IPS-NIHi7 (cell line): Measurements from ENCODE around the gene AGGF1.
A peak's percentile ranks its signal among the peaks of the same experiment; 100 is the strongest.
"Not testable (repeated sequence)": the region's sequence is repeated elsewhere in the genome, so short reads cannot be mapped to it uniquely, and the experiment has no call there.

Experiments used
- DNase-seq: peaks from one replicate; pipeline ENCODE4 v3.0.0; 2012; ENCODE audit warnings: mixed read lengths; ENCODE audit errors: extremely low spot score

The AGGF1 gene

GRCh38 chr5:77030097-77031071, at the start of gene AGGF1:
Gene AGGF1 (plus strand): TSS chr5:77030404. CDS start chr5:77030767, 363 bp downstream.
- peak; percentile 92 for DNase-seq

GRCh38 chr5:76980518-76981144, 49.6 kb upstream of the AGGF1 start:
- DNase-seq, result no peak

DNA sequence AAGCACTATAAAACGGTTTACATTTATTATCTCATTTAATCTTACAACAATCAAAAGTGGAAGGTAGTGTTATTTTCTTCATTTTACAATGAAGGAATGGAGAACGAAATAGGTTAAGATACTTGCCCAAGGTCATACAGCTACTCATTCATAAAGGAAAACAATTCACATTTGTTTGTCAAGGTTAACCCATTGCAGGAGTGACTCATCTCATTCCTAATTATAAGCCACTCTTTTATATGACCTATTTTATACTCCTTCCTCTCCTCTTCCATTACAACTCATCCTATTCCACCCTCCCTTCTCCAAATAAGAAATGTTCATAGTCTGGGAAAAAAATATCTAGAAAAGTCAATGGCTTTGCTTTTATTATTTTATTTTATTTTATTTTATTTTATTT, 47.8 kb upstream of the AGGF1 start:
- no peak for DNase-seq

- DNase-seq, result no peak
These were observed 46.7 kb upstream of the AGGF1 start for GRCh38 chr5:76983468-76983867.

DNA sequence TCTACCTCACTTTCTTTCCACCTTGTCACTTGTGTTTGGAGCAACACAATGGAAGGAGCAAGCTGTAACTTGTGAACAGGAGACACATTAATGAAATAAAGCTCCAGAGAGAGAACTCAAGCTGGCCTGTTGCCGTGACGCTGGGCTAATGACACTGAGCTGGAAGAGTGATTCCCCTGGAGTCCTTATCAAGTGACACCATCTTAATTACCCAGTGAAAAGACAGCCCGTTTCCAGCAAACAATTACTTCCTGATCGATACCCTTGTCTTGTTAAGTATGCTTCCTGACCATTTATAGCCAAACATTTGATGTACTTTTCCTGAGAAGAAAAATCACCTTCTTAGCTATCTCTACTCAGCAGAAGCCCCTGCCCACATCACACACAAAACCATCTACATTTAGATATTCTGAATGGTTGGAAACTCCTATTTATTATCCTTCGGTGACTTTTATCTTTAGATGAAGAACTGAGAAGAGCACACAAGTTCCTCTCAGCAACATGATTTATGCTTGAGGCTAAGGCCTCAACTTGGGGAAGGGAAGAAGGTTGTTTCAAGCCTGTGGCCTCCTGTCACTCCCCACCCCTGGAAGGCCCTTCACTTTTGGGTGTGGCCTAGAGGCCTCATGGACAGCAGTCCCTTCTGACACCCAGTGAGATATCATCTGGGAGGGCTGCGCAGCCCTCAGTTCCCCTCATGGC, 43.2 kb upstream of the AGGF1 start:
- peak; percentile 24 for DNase-seq

DNA sequence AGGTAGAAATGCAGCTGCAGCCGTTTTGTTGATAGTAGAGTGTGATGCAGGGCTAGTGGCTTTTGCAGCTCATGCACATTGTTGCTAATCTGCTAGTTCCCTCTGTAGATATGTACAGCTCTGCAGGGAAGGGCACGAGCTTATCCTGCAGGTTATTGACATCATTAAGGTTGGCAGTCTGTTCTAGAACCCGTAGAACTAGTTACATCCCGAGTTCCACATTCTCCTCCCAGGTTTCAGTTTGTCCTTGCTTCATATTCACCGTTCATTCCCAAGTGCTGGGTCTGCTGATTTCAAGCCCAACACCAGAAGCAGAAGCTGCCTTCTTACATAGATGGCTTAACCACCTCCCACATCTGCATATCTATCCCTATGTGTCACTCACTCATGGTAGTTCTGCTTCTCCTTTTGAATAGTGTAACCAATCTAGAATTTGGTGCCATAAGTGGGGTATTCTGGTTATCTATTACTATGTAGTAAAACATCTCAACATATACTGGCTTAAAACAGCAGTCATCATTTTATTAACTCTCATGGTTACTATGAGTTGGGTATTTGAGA, 39.2 kb upstream of the AGGF1 start:
- no peak for DNase-seq

GRCh38 chr5:76993436-76993835, 36.8 kb upstream of the AGGF1 start:
- not testable (repeated sequence) for DNase-seq

DNA sequence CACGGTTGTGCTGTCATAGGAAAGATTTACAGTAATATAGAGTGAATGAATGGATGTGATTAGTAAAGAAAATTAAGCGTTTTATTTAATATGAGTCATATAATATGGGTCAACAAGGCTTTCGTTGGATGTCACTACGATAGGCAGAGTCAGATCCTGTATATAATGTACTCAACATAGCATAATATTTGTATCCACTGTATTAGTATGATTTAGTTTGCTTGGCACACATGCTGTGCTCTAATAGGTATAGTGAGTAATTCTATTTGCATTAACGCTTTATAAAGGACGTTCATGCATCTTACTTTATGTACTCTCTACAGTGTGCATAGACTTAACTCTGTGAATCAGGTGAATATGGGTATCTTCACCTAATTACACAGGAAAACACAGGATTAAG, 35.9 kb upstream of the AGGF1 start:
- DNase-seq, result no peak

- DNase-seq, result not testable (repeated sequence)
These were observed 32.0 kb upstream of the AGGF1 start for GRCh38 chr5:76998251-76998650.

DNA sequence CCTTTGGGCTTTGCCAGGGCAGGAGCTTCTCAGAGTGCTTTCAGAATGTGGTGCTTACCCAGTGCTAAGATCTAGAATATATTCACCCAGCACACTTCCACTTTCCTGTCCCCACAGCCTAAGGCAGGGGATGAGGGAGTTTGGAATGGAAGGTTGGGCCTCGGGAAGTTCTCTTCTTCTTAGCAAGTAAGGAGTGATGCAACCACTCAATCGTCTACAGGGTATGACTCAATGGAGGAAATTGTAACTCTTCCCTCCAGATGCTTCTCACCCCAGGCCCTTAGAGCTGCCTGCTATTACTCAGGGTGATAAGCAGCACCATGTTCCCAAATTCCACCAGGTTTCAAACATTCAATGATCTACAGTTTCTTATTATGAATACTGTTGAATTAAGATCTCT, 30.8 kb upstream of the AGGF1 start:
- DNase-seq, result no peak

DNA sequence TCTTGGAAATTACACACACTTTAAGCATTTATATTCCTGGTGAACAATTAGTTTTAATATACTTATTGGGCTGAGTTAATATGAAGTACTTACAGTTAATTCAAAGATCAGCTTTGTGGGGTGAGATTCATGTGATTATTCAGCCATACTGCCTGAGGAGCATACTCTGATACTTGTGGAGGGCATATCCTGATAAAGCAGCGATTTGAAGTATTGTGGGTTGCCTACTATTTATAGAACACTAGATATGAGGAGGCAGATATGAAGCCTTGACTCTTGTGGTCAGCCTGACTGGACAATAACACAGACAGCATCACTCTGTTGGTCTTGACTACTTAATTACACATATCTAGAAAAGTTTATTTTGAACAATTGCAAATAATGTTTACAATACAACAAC, 27.0 kb upstream of the AGGF1 start:
- no peak for DNase-seq

- DNase-seq, result no peak
These were observed 24.1 kb upstream of the AGGF1 start for GRCh38 chr5:77006124-77006523.

GRCh38 chr5:77008413-77008812, 21.8 kb upstream of the AGGF1 start:
- no peak for DNase-seq

- no peak for DNase-seq
These were observed 20.0 kb upstream of the AGGF1 start for GRCh38 chr5:77010243-77010642.

DNA sequence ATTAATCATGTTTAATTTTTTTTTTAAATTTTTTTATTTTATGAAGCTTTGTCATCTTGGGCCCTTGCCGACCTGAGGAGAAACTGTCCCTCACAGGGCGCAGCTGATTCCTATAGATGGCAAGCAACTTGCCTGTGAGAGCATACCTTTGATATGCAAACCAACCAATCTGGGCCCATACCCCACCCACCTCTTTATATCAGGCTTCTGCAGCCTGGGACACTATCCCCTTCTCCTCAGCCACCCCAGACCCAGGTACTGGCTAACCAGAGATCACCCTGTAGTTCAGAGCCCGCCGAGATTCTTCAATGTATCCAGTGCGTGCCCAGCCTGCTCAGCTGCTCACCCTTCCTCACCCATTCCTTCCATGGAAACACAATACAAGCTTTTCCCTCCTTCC, 18.7 kb upstream of the AGGF1 start:
- no peak for DNase-seq

DNA sequence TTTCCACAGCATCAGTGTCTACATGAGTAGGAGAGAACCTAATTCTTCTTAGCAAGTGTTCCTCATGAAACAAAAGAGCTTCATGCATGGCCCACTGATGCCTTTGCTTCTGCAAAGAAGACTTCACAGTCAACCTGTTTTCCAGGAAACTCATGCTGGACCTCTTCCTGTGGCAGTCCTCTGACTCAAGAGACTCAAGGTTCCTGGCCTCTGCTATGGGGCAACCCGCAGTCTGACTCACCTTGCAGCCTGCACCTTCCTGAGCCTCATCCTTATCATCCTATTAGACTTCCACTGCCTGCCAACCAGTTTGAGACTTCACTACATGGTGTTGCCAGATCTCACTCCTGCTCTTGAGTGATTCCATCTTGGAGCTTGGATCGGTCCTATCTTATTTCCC, 17.6 kb upstream of the AGGF1 start:
- no peak for DNase-seq

- peak; percentile 35 for DNase-seq
These were observed 14.2 kb upstream of the AGGF1 start for GRCh38 chr5:77015938-77016569.

DNA sequence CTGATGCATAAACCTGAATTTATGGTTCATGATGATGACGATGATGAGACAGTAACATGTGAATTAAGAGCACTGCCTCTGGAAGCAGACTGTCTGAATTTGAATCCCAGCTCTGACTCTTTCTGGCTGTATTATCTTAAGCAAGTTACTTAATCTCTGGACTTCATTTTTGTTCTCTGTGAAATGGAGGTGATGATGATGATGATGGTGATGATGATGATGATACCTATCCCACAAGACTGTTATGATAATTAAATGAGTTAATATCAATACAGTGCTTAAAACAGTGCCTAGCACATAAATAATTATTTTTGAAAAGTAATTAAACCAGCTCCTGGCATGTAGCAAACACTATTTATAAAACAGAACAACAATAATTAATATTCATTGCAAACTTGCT, 13.2 kb upstream of the AGGF1 start:
- DNase-seq, result no peak

DNA sequence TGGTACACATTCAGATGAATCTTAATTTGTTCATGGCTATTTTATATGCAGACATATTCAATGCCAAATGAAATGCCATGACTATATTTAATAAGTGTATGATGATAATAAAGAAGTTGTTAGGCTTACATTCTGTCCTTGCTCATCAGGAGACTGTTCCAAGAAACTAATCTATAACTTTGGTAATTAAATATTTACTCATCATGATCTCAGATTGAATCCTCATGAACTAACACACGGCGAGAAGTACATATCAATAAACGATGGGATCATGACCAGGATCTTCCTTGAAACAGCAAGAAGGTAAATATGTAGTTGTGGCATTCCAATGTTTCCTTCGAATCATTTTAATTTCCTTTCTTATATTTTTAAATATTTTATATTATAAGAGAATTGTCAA, 12.5 kb upstream of the AGGF1 start:
- DNase-seq, result no peak

DNA sequence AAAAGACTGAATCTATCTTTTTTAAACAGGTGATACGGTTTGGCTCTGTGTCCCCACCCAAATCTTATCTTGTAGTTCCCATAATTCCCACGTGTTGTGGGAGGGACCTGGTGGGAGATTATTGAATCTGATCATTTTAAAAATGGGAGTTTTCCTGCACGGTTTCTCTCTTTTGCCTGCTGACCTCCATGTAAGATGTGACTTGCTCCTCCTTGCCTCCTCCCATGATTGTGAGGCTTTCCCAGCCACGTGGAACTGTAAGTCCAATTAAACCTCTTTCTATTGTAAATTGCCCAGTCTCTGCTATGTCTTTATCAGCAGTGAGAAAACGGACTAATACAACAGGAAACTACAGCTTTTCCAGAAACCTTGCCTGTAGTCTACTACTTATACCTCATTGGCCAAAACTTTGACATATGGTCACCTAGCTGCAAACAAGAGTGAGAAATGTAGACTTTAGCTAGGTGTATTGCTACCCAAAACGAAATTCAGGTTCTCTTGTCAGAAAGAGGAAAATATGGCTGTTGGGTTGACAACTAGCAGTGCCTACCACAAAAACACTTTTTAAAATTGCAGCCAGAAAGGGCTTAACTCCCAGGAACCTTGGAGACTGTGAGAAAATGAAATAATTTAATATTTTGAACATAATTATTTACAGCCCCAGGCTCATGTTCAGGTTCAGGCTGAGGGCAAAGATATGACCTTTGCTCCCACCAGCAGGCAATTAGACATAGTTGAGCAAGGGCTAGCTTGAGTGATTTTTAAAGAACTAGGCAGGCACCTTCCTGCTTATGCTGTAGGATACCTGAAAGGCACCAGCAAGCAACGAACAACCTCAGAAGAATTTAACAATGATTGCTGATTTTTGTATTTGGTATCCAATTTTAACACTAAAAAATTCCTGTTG, 7.4 kb upstream of the AGGF1 start:
- no peak for DNase-seq

DNA sequence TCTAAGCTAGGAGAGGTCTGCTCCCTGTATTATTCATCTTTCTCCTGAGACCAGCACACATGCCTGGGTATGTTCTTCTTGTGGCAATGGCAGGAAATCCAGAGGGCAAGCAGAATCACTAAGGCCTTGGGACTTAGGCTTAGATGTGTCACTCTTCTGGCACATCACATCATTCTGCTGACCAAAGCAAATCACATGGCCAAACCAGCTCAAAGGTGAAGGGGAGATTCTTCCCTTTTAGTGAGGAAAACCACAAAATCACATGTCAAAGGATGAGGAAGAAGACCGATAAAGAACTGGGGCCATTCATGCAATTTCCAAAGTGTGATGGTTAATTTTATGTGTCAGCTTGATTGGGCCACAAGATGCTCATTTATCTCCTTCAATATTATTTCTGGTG, 5.7 kb upstream of the AGGF1 start:
- DNase-seq, result no peak
